Heart left ventricle (tissue), 16 donors: ENCODE results near the gene OTOP1. TPM values are rescaled to one million over a fixed set of nuclear protein-coding genes. Genes with fewer than 3 reads are reported as not detected.
A peak's percentile ranks its signal among the peaks of the same experiment; 100 is the strongest.

Experiments used
- ATAC-seq, 4 donors: fragments of 200-7000 bp; cut with Tn5 transposase; one replicate each; pipeline ENCODE4 v1.9.1; 2020 to 2022; ENCODE audit warnings: moderate library complexity in 4 of 4, mild to moderate bottlenecking in 3 of 4, moderate number of reproducible peaks in 1 of 4
- DNase-seq, 5 donors: peaks; one replicate each; pipeline ENCODE4 v3.0.0-alpha.2; 2020
- H3K27ac ChIP-seq, 12 donors: fragments of 200-600 bp; sonication (generic) in 4 of 12; one replicate each; pipeline versions ENCODE4 v1.5.0 to v1.8.0; 2016 to 2022; ENCODE audit warnings: mild to moderate bottlenecking in 2 of 12
- H3K27me3 ChIP-seq, 9 donors: fragments of 200-600 bp; sonication (generic) in 2 of 9; one replicate each; pipeline versions ENCODE4 v1.5.1 to v1.8.0; 2016 to 2022; ENCODE audit warnings: mild to moderate bottlenecking in 3 of 9
- H3K36me3 ChIP-seq, 9 donors: fragments of 200-600 bp; sonication (generic) in 2 of 9; one replicate each; pipeline versions ENCODE4 v1.5.0 to v1.8.0; 2018 to 2022; ENCODE audit warnings: mild to moderate bottlenecking in 2 of 9
- H3K4me1 ChIP-seq, 12 donors: fragments of 200-600 bp; sonication (generic) in 4 of 12; one replicate each; pipeline versions ENCODE4 v1.5.0 to v1.8.0; 2016 to 2022; ENCODE audit warnings: mild to moderate bottlenecking in 3 of 12
- H3K4me3 ChIP-seq, 12 donors: fragments of 200-600 bp; sonication (generic) in 4 of 12; one replicate each; pipeline versions ENCODE4 v1.5.0 to v1.8.0; 2017 to 2022; ENCODE audit warnings: mild to moderate bottlenecking in 9 of 12, moderate library complexity in 4 of 12
- H3K9me3 ChIP-seq, 12 donors: fragments of 200-600 bp; sonication (generic) in 4 of 12; one replicate each; pipeline versions ENCODE4 v1.5.0 to v1.8.0; 2016 to 2022; ENCODE audit warnings: mild to moderate bottlenecking in 1 of 12
- CTCF ChIP-seq, 12 donors: fragments of 200-600 bp; sonication (generic) in 4 of 12; IDR thresholded peaks; one replicate each; pipeline versions ENCODE4 v1.5.0 to v1.8.0; 2018 to 2022; ENCODE audit warnings: antibody characterized with exemption in 12 of 12, mild to moderate bottlenecking in 5 of 12
- POLR2A ChIP-seq, 2 donors: fragments of 450-650 bp; IDR thresholded peaks; one replicate each; pipeline ENCODE4 v1.6.1; 2017; ENCODE audit warnings: antibody characterized with exemption in 2 of 2, mild to moderate bottlenecking in 2 of 2, moderate library complexity in 2 of 2
- WGBS, 4 donors: extraction: QIAGEN DNeasy Blood & Tissue Kit in 2 of 4; methylation state at CpG; one replicate each; pipeline versions ENCODE4 v1.1.5 to v1.1.7; 2013 to 2018; 5-methylcytosine and 5-hydroxymethylcytosine counted together
- intact Hi-C, 10 donors: fragments of 100-400 bp; cut with DNase I; formaldehyde crosslinking; loops; one replicate each; pipeline versions ENCODE4 v1.11.1 to v1.14.2; 2022
- polyA plus RNA-seq, 2 donors: library from polyadenylated mRNA; stranded (reverse); fragments of 200-250 nt; gene quantifications; one replicate each; pipeline ENCODE4 v1.2.3, GENCODE V29; 2013
- total RNA-seq, 9 donors: library from RNA; depleted of rRNA in 2 of 9; stranded (reverse); fragments of >200 nt in 2 of 9; fragmentation: NEBNext Ultra II Directional in 3 of 9; extraction: Animal tissue kit (Norgen Biotek cat#: 25700) in 3 of 9; gene quantifications; one replicate each; pipeline versions ENCODE4 v1.1.0 to v1.2.4, GENCODE V29; 2016 to 2023
- donor health status: ischemic (EF 13 %, LVEDD 7.1; RV severe dilation, severe dysfunction).
- donor health status: healthy with polysubstance abuse.
- donor health status: DM: no; HTN: yes; CAD: no.
- donor health status: DM: no; HTN: no; CAD: no.
- donor health status: ischemic (EF 25% LVEDD 6.9; RV normal size, moderate dysfunction).
- donor health status: ischemic (EF 25% LVEDD 5.7; RV mildly dilated, moderate dysfunction).
- donor health status: healthy.
- donor health status: DM: yes; HTN: yes; CAD: no.
- donor health status: ischemic (EF 35%, LVEDD 5.7; RV mildly dilated, moderate dysfunction).
- donor health status: nonischemic (EF 11% LVEDD 7.7; RV severe dilation, severe dysfunction).
- donor health status: DM: yes; HTN: yes; CAD: no.
- donor health status: PGD.
- donor health status: ischemic (EF 29% LVEDD 5.4; RV normal size, mild dysfunction).
- donor health status: nonischemic (EF 23%, LVEDD 6.1; RV moderate dilation, normal function).

OTOP1 gene
- total and polyA plus RNA-seq, 11 donors: not detected

- Histone ChIP-seq H3K9me3 (no peaks in the 10 kb centered on the region), H3K4me3 (no peak overlapping the region), H3K27me3 (no peaks in the 10 kb centered on the region), H3K27ac (peak overlapping the region in 1 of 12 donors; percentile 90), H3K36me3 (peaks cover 0 to 91% (median 71%) of the 10 kb centered on the region in 9 donors), H3K4me1 (peaks cover 0 to 52% (median 0%) of the 10 kb centered on the region in 12 donors)
- ATAC-seq (no peak), DNase-seq (no peak)
- 72 to 84% (median 83%) methylated on average over 4 of the region's 4 CpGs for WGBS, 4 donors
- intact Hi-C loops: no loop called here
- TF ChIP-seq CTCF (IDR thresholded peaks at IDR 0.05) (no peak), POLR2A (IDR thresholded peaks at IDR 0.05) (no peak)
Measured at GRCh38 chr4:4270529-4270928, 43.8 kb upstream of the OTOP1 start.

GRCh38 chr4:4269856-4270255, 43.1 kb upstream of the OTOP1 start:
- no peaks in the 10 kb centered on the region for H3K27me3 ChIP-seq
- 72 to 90% (median 88%) methylated on average over 4 of the region's 4 CpGs for WGBS, 4 donors
- H3K4me1 ChIP-seq: peaks cover 0 to 52% (median 0%) of the 10 kb centered on the region in 12 donors
- no peak for TF ChIP-seq CTCF (IDR thresholded peaks at IDR 0.05)
- TF ChIP-seq POLR2A (IDR thresholded peaks at IDR 0.05): no peak
- H3K4me3 ChIP-seq: peak overlapping the region in 1 of 12 donors; percentile 18
- intact Hi-C loops: no loop called here
- H3K9me3 ChIP-seq: no peaks in the 10 kb centered on the region
- H3K36me3 ChIP-seq: peaks cover 0 to 84% (median 64%) of the 10 kb centered on the region in 9 donors
- DNase-seq (no peak), ATAC-seq (peak in 3 of 4 donors; percentile 52 to 53 (median 52))
- H3K27ac ChIP-seq: peak overlapping the region in 1 of 12 donors; percentile 90

- Histone ChIP-seq H3K9me3 (no peaks in the 10 kb centered on the region), H3K27ac (peak overlapping the region in 1 of 12 donors; percentile 90), H3K4me1 (peaks cover 0 to 52% (median 0%) of the 10 kb centered on the region in 12 donors), H3K4me3 (peak overlapping the region in 1 of 12 donors; percentile 18), H3K27me3 (no peaks in the 10 kb centered on the region), H3K36me3 (peaks cover 0 to 79% (median 59%) of the 10 kb centered on the region in 9 donors)
- ATAC-seq (no peak), DNase-seq (peak in 1 of 5 donors; percentile 55)
- TF ChIP-seq POLR2A (IDR thresholded peaks at IDR 0.05) (no peak), CTCF (IDR thresholded peaks at IDR 0.05) (no peak)
- intact Hi-C loops: no loop called here
- WGBS, 4 donors: 92 to 96% (median 93%) methylated on average over 11 of the region's 11 CpGs
Measured at GRCh38 chr4:4269331-4269731, 42.6 kb upstream of the OTOP1 start.

GRCh38 chr4:4268776-4269175, 42.0 kb upstream of the OTOP1 start:
- peak in 1 of 4 donors; percentile 28 for ATAC-seq
- intact Hi-C loops: no loop called here
- Histone ChIP-seq H3K4me3 (peak overlapping the region in 1 of 12 donors; percentile 18), H3K9me3 (no peaks in the 10 kb centered on the region), H3K4me1 (peaks cover 0 to 52% (median 0%) of the 10 kb centered on the region in 12 donors), H3K27me3 (no peaks in the 10 kb centered on the region), H3K36me3 (peaks cover 0 to 73% (median 53%) of the 10 kb centered on the region in 9 donors), H3K27ac (peak overlapping the region in 1 of 12 donors; percentile 90)
- TF ChIP-seq CTCF (IDR thresholded peaks at IDR 0.05): no peak
- TF ChIP-seq POLR2A (IDR thresholded peaks at IDR 0.05): no peak
- no peak for DNase-seq
- 78 to 100% (median 95%) methylated on average over 1 of the region's 1 CpG for whole genome bisulfite sequencing, 4 donors
